HepG2 (cell line): ENCODE measurements around the gene MAJIN.

Experiments used
- ATF6 ChIP-seq: sonication (generic); formaldehyde crosslinking; conservative IDR thresholded peaks from 2 replicates; pipeline ENCODE4 v1.4.0; 2020; ENCODE audit warnings: missing genetic modification reagents
- CBX5 ChIP-seq: sonication (generic); formaldehyde crosslinking; IDR thresholded peaks from 2 replicates; pipeline ENCODE4 v1.4.0; 2020; ENCODE audit warnings: missing genetic modification reagents, borderline replicate concordance
- CTCF ChIP-seq: sonication (generic); formaldehyde crosslinking; IDR thresholded peaks from 2 replicates; pipeline ENCODE4 v1.5.0; 2020; ENCODE audit warnings: mild to moderate bottlenecking, missing genetic modification reagents, moderate library complexity
- EP300 ChIP-seq, 3 experiments: sonication (generic) in 1 of 3; formaldehyde crosslinking in 1 of 3; IDR thresholded peaks; 2 replicates each; pipeline versions ENCODE4 v1.5.1 to v1.6.1; 2011 to 2020; ENCODE audit warnings: low read depth in 2 of 3, low read length in 2 of 3, borderline replicate concordance in 1 of 3, improper control_type of control experiment in 1 of 3, mild to moderate bottlenecking in 1 of 3, missing genetic modification reagents in 1 of 3, moderate library complexity in 1 of 3
- EZH2 ChIP-seq: conservative IDR thresholded peaks from 2 replicates; pipeline ENCODE4 v1.6.1; 2012; ENCODE audit warnings: mild to moderate bottlenecking, low read depth, low read length, moderate library complexity
- HINFP ChIP-seq: sonication (generic); formaldehyde crosslinking; IDR thresholded peaks from 2 replicates; pipeline ENCODE4 v1.4.0; 2020; ENCODE audit warnings: low read depth, mild to moderate bottlenecking, missing genetic modification reagents
- ONECUT2 ChIP-seq: sonication (generic); formaldehyde crosslinking; IDR thresholded peaks from 2 replicates; pipeline ENCODE4 v1.4.0; 2020; ENCODE audit warnings: missing genetic modification reagents
- RFXAP ChIP-seq: sonication (generic); formaldehyde crosslinking; IDR thresholded peaks from 2 replicates; pipeline ENCODE4 v1.4.0; 2020; ENCODE audit warnings: missing genetic modification reagents, borderline replicate concordance
- USF2 ChIP-seq, 2 experiments: sonication (generic) in 1 of 2; formaldehyde crosslinking in 1 of 2; IDR thresholded peaks; 2 replicates each; pipeline versions ENCODE4 v1.5.1 to v1.6.1; 2011 to 2020; ENCODE audit warnings: borderline replicate concordance in 1 of 2, low read depth in 1 of 2, low read length in 1 of 2, mild to moderate bottlenecking in 1 of 2, missing genetic modification reagents in 1 of 2, moderate library complexity in 1 of 2
- ZNF777 ChIP-seq: sonication (generic); formaldehyde crosslinking; IDR thresholded peaks from 2 replicates; pipeline ENCODE4 v1.4.0; 2020; ENCODE audit warnings: missing genetic modification reagents

- no peak for TF ChIP-seq HINFP (CRISPR knock-in tag)
- no peak for TF ChIP-seq EZH2
- no peak for TF ChIP-seq EP300 (IDR thresholded peaks at IDR 0.05; ENCODE audit: low read depth in 2 of 2, low read length in 2 of 2)
- no peak for TF ChIP-seq EP300 (CRISPR knock-in tag; IDR thresholded peaks at IDR 0.05; ENCODE audit: borderline replicate concordance)
- TF ChIP-seq CTCF (CRISPR knock-in tag): no peak
- TF ChIP-seq ATF6 (CRISPR knock-in tag): no peak
- no peak for TF ChIP-seq RFXAP
- TF ChIP-seq ONECUT2 (CRISPR knock-in tag): no peak
- no peak for TF ChIP-seq USF2 (IDR thresholded peaks at IDR 0.05; ENCODE audit: low read depth, low read length)
- TF ChIP-seq USF2 (CRISPR knock-in tag; IDR thresholded peaks at IDR 0.05; ENCODE audit: borderline replicate concordance): no peak
- no peak for TF ChIP-seq CBX5 (CRISPR knock-in tag)
- no peak for TF ChIP-seq ZNF777 (CRISPR knock-in tag)
Observed at GRCh38 chr11:65017937-65018336, 46.0 kb upstream of the MAJIN start.
